Lower leg skin (tissue), 3 donors: ENCODE data around the gene CEP112.

Source experiments
- CTCF ChIP-seq, 3 donors: fragments of 450-650 bp; IDR thresholded peaks; one replicate each; pipeline ENCODE4 v1.5.1; 2016; ENCODE audit warnings: antibody characterized with exemption in 3 of 3, mild to moderate bottlenecking in 3 of 3, moderate library complexity in 2 of 3
- POLR2A ChIP-seq, 2 donors: fragments of 450-650 bp; IDR thresholded peaks; one replicate each; pipeline ENCODE4 v1.6.1; 2016 to 2017; ENCODE audit warnings: antibody characterized with exemption in 2 of 2, mild to moderate bottlenecking in 1 of 2, moderate library complexity in 1 of 2

DNA sequence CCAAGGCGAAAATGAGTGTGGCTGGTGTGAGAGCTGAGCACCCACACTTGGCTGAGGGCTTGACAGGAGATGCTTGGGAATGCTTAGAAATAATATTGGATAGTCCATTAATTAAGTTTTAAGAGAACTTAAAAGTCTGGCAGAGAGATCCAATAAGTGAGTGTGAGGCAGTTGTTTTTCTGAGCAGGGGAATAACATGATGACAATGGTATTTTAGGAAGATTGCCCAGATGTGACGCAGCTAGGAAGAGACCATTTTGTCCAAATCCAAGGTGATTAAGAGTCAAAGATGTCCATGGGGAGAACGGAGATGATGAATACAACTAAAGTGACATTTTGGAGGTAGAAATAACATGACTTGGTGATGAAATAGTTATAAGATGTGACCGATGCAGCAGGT lies 527.7 kb downstream of the CEP112 start:
- TF ChIP-seq CTCF (IDR thresholded peaks at IDR 0.05) (no peak), POLR2A (IDR thresholded peaks at IDR 0.05) (no peak)
